HG02798 (cell line): Measurements from ENCODE around the gene GNG10.
"Not testable (repeated sequence)": the region's sequence is repeated elsewhere in the genome, so short reads cannot be mapped to it uniquely, and the experiment has no call there.

Experiments
- ATAC-seq: cut with Tn5 transposase; IDR thresholded peaks from one replicate; pipeline ENCODE4 v1.9.1; 2021; ENCODE audit warnings: mild to moderate bottlenecking; ENCODE audit not compliant: unreplicated experiment, poor library complexity

GNG10 gene

DNA sequence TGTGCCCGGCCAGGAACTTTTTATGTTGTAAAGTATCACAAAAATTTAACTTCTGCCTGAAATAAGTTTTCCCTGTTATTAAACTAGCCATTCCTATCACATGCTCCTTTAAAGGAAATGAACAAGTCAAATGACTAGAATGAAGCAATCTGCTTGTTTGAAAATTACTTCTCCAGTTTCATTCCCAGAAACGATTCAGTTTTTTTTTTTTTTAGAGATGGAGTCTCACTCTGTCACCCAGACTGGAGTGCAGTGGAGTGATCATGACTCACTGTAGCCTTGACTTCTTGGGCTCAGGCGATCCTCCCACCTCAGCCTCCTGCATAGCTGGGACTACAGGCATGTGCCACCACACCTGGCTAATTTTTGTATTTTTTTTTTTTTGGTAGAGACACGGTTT lies 13.3 kb upstream of the GNG10 start:
- no peak for ATAC-seq

- ATAC-seq = no peak
Measured at GRCh38 chr9:111649016-111649415, 12.4 kb upstream of the GNG10 start.

- ATAC-seq = no peak
Measured at GRCh38 chr9:111657051-111657450, 4.4 kb upstream of the GNG10 start.

- no peak for ATAC-seq
Measured at GRCh38 chr9:111658943-111659342, 2.5 kb upstream of the GNG10 start.

- ATAC-seq = no peak
Measured at GRCh38 chr9:111659691-111660090, 1.7 kb upstream of the GNG10 start.

- ATAC-seq = peak; percentile 36
Measured at GRCh38 chr9:111661802-111662521, 557 bp downstream of the GNG10 start.

- no peak for ATAC-seq
Measured at GRCh38 chr9:111662576-111663300, 1.3 kb downstream of the GNG10 start.

- no peak for ATAC-seq
Measured at GRCh38 chr9:111663301-111663823, 2.0 kb downstream of the GNG10 start.

- ATAC-seq = no peak
Measured at GRCh38 chr9:111668026-111668573, 6.7 kb downstream of the GNG10 start.

GRCh38 chr9:111668601-111669000 lies 7.2 kb downstream of the GNG10 start:
- ATAC-seq = not testable (repeated sequence)

- no peak for ATAC-seq
Measured at GRCh38 chr9:111674319-111674718, 12.9 kb downstream of the GNG10 start.

GRCh38 chr9:111676116-111676515 lies 14.7 kb downstream of the GNG10 start:
- no peak for ATAC-seq

GRCh38 chr9:111678293-111678692 lies 16.9 kb downstream of the GNG10 start:
- ATAC-seq = no peak

DNA sequence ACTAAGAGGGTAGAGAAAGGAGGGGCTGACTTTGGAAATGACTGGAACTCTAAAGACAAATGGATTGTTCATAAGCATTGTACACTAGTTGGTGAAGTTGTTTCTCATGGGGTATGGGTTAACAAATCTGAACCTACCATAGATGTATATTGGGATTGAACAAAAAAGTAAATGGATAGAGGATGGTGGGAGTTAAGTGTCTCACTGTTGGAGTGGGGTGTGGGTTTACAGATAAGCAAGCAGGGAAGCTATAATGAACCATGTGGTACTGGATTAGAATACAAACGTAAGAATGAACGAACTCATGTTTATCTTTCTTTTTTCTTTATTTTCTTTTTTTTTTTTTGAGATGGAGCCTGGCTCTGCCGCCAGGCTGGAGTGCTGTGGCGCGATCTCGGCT lies 17.8 kb downstream of the GNG10 start:
- ATAC-seq = no peak

- no peak for ATAC-seq
Measured at GRCh38 chr9:111683392-111683791, 22.0 kb downstream of the GNG10 start.

DNA sequence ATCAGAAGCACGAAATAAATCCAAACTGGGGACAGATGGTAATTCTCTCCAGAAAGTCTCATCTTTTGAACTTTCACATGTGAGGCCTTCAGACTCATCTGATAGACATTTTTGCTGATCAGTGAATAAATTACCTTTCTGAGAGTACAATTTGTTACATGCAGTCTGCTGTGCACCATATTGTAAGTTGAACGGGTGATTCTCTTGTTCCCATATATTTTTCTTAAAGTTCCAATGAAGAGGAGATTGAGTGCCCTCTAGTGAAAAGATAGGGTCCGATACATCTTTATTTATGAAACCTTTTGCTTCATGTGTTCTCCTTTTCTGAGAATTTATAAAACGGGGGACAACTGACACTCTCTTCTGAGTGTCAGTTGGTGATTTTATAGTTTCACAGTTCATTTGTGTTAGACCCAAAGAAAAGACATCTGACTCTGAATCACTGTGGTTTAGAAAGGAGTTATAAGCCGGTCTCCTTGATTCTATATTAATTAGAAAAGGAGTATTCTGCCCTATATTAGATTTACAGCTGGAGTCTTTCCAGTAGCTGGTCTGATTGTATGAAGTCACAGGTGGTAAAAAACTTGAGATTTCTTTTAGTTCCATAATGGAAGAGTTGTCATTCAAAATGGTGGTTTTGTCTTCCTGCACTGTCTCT lies 30.4 kb downstream of the GNG10 start:
- ATAC-seq = no peak

GRCh38 chr9:111696796-111697195 lies 35.4 kb downstream of the GNG10 start:
- ATAC-seq = no peak

DNA sequence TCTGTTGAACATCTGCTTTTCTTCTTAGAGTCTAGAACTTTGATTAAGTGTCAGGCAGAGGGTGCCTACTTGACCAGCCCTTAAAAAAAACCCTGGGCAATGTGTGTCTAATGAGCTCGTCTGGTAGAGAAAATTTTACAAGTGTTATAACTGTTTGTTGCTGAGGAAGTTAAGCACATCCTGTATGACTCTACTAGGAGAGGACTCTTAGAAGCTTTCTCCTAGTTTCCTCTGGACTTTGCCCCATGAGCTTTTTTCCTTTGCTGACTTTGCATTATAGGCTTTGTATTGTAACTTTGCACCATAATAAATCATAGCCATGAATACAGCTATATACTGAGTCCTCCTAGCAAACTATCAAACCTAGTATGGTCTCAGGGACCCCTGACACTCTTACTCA lies 39.4 kb downstream of the GNG10 start:
- ATAC-seq = no peak

DNA sequence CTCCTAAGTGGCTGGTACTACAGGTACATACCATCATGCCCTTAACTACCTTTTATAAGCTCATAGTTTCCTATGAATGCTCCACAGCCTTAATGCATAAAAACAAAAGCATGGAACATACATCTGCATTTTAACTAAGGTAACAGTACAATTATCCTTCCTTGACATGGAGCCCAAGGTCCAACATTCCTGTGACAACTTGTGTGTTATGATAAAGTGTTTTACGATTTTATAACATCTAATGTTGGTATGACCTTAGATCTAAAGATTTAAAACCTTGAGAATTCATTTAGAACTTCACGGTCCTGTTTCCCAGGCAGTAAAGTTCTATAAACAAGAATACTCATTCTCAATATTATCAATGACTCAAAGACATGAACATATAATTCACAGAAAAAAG lies 43.1 kb downstream of the GNG10 start:
- ATAC-seq = no peak

DNA sequence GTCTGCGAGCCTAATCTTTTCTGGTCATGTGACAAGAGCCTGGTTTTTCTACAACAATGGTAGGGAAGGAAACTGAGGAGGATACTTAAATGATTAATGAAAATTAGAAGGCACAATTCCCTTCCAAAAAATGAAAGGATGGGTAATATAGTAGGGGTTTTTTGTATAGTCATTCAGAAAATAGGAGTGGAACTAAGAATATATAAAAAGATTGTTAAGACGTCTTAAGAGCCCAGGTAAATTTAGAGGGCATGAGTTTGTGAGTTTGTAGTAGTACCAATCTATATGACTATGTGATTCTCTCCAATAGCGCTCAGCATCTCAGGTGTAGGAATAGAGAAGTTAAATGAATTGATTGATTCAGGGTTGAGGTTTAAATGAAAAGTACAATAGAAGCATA lies 50.1 kb downstream of the GNG10 start:
- ATAC-seq = no peak

DNA sequence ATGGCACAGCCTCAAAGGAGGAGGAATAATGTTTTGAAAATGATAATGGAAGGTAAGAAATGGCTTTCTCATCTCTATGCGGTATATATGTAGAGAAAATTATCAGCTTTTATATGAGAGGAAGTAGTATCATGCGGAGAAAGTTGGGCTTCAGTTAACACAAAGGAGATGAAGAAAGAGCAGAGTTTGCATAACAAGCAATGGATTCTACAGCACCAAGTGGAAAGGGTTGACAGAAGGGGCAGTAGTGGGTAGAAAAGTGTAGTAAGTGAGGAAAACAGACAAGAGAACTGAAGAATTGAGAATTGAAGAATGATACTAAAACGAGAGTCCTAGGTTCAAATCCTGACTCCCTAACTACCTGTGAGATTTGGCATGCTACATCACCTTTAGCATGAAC lies 51.0 kb downstream of the GNG10 start:
- no peak for ATAC-seq
